Panc1 (cell line): ENCODE measurements around the gene PPP2R2B.

Source experiments
- CTCF ChIP-seq: fragments of 450-650 bp; IDR thresholded peaks from 2 replicates; pipeline ENCODE4 v1.5.1; 2017; ENCODE audit warnings: mild to moderate bottlenecking
- POLR2AphosphoS5 ChIP-seq: IDR thresholded peaks from 2 replicates; pipeline ENCODE4 v1.6.1; 2012; ENCODE audit warnings: mild to moderate bottlenecking, low read depth, low read length, moderate library complexity

- no peak for TF ChIP-seq CTCF
- TF ChIP-seq POLR2AphosphoS5, result no peak
Observed at GRCh38 chr5:146877178-146877681, 1.3 kb downstream of the PPP2R2B start.
